GM21528 (cell line): ENCODE measurements around the gene NHERF2.
A peak's percentile ranks its signal among the peaks of the same experiment; 100 is the strongest.
"Not testable (repeated sequence)": the region's sequence is repeated elsewhere in the genome, so short reads cannot be mapped to it uniquely, and the experiment has no call there.

Experiments used
- ATAC-seq: cut with Tn5 transposase; IDR thresholded peaks from one replicate; pipeline ENCODE4 v1.9.1; 2021; ENCODE audit warnings: mild to moderate bottlenecking, moderate library complexity; ENCODE audit not compliant: unreplicated experiment, low FRiP score

The NHERF2 gene

DNA sequence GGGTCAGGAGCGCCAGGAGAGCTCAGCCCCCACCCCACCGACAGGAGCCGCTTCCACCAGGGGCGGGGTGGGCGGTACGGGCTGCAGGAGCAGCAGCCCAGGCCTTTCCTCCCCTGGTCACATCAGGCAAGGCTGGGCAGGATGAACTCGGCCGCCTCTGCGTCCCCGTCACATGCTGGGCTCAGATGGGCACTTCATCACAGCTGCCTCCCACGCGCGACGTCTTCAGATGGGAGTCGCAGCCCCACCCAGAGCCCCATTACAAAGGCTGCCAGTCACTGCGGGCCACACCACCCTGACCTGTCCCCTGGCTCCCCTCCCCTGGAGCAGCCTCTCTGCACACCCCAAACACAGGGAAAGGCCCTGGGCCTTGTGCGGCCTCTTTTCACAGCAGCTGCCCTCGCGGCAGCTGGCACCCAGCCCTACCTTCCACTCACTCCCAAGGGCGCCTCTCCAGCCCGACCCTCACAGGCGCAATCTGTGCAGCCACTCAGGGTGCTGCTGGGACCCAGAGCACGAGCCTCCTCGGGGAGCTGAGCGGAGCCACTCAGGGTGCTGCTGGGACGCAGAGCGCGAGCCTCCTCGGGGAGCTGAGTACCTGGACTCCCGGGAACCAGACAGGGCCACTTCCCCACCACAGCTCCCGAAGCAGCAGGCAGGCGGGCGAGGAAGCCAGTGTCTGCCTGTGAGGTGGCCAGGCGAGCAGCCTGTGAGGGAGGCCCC lies 21.7 kb upstream of the NHERF2 start:
- ATAC-seq = no peak

DNA sequence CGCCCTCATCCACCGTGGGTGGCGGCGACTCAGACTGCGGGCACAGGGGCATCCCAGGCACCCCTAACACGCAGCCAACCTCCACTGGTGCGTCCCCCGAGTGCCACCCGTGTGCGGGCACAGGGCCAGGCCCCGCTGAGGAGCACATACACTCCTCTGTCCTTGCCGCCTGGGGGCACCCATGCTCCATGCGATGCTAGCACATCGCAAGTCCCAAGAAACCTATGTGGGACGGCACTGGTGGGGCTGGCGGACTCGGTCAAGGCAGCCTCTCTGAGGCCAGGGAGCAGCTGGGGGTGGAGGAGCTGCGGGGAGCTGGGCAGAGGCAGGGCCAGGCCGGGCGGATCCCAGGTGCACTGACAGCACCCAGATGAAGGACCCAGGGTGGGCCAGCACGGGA lies 21.1 kb upstream of the NHERF2 start:
- ATAC-seq = no peak

DNA sequence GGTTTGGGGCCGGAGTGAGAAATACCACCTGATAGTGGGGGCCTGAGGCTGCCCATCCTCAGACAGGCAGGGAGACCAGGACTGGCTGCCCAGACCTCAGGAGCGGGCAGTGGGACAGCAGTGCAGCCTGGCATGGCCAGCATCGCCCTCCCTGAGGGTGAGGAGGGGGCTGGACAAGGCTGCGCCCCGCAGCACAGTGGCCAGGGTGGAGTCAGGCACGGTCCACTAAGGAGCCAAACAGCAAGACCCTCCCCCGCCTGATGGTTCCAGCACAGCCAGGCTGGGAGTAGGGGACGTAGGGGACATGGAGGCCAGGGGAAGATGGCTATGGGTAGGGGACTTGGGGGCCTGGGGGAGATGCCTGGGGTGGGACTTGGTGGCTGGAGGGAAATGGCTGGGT lies 20.4 kb upstream of the NHERF2 start:
- no peak for ATAC-seq

DNA sequence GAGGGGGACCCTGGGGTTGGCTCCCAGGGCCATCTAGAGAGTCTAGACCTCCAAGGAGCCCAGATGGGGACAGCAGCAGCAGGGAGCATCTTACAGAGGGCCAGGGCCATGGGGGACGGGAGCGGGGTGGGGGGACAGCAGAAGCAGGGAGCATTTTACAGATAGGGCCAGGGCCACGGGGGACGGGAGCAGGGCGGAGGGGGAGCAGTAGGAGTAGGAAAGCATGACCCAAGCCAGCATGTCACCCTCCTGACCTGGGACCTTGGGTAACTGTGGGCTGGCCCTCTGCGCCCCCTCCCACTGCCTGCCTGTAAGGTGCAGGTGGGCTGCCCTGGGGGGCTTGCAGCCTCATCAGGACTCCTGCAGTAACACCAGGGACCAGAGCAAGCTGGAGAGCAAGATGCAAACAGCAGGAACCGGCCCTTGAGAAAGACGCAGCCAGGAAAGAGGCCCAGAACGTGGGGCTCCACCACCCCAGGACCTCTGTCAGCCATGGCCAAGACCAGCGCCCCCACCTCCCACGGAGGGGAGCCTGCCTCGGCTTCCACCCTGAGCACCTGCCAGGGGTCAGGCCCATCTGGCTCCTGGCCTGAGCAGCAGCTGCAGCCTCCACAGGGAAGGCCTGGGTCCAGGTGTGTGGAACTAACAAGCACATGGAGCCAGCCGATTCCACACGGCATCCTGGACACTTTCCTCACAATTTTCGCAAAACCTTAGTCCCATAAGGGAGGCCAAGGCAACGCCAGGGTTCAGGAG lies 19.4 kb upstream of the NHERF2 start:
- no peak for ATAC-seq

DNA sequence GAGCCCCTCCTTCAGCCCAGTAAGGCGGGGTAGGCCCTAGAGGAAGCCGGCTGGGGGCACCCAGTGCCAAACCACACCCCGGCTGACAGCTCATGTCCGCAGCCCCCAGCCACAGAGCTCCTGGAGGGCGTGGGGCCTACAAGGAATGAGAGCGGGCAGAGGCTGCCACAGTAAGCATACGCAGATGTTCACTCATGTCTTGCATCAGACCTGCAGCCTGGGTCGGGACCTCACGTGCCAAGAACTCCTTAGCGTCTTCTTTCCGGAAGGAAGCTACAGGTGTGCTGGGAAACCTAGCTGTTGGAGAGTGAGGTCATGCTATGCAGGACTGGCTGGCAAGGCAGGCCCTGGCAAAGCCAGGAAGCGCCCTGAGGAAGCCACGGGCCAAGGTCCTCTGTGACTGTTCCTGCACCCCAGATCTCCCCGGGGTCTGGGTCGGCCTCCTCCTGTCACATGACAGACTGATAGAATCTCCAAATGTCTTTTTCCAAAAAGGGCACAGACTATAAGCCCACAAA lies 18.6 kb upstream of the NHERF2 start:
- no peak for ATAC-seq

DNA sequence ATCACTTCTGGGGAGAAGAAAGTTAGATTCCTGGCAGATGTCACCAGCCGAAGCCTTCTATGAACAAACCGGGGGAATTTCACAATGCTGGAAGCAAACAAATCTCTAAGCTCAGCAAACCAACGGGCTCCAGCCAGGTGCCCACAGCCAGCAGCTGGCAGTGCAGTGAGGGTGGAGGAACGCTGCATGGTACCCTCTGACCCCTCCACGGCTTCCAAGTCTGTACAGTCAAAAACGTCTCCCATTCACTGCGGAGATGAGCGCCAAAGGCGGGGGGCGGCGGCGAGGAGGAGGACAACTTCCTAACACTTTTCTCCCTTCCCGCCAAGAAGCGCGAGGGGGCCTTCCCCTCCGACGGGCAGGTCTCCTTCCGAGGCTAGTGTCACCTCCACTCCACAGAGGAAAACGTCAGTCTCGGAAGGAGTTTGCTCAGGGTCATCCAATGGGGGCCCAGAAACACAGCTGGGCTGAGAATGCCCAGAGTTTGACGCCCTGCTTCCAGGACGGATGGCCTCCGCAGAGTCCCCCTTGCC lies 18.0 kb upstream of the NHERF2 start:
- ATAC-seq = no peak

DNA sequence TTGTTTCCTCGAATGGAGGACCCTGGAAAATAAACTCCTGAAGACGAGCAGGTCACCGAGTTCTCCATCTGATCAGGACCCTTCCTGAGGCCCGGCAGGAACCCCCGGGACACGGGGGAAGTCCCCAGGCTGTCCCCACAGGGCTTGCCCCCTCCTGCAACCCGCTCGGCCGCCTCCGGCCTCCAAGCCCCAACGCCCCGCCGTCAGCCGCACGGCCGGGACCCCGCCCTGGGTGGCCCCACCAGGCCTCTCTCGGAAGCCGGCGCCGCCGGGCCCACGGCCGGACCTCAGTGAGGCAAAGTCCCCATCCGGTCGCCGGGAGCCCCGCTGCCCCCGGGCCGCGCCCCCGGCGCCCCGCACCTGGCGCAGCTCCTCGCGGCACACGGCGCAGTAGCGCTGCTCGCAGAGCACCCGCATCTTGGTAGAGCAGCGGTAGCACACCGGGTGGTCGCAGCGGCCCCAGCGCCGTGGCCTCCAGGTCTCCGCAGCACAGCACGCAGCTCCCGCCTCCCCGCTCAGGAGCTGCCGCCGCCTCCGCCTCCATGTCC lies 17.5 kb upstream of the NHERF2 start:
- no peak for ATAC-seq

DNA sequence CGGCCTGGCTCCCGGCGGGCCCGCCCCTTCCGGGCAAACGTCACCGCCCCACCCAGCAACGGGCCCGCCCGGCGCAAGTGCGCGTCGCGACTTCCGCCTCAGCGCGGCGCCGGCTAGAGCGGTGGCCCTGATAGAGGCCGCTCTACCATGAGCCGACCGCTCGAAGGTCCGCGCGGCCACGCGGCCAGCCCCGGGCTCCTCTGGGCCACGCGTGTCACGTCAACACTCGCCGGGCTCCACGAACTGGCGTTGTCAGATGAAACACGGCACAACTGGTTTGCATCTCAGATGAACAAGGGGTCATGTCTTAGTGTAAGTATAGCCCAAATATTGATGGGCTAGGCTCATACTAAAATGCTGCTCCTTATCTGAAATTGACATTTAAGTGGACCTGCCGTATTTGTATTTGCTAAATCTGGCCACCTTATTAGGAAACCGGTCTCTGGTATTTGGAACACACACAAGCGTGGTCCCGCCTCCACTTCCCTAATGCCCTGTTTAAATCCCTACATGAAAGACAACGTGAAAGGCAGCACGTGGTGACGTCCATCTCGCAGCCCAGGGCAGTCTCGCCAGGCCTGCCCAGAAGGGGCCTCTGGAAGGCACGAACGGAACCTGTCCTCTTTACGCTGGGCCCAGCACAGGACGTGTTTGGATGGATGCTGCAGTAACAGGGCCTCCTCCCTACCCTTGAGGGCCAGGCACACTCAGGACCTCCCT lies 16.8 kb upstream of the NHERF2 start, which contains the start of gene ZNF598:
ZNF598 (minus strand) TSS at position 31 of the 720 bp plus-strand sequence.
- ATAC-seq = no peak

DNA sequence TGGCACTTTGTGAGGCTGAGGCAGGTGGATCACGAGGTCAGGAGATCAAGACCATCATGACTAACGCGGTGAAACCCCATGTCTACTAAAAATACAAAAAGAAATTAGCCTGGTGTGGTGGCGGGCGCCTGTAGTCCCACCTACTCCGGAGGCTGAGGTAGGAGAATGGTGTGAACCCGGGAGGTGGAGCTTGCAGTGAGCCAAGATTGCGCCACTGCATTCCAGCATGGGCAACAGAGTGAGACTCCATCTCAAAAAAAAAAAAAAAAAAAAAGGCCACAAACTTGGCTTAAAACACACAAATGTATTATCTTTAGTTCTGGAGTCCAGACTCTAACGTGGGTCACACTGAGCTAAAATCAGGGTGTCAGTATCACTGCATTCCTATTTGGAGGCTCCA lies 15.0 kb upstream of the NHERF2 start:
- ATAC-seq = not testable (repeated sequence)

DNA sequence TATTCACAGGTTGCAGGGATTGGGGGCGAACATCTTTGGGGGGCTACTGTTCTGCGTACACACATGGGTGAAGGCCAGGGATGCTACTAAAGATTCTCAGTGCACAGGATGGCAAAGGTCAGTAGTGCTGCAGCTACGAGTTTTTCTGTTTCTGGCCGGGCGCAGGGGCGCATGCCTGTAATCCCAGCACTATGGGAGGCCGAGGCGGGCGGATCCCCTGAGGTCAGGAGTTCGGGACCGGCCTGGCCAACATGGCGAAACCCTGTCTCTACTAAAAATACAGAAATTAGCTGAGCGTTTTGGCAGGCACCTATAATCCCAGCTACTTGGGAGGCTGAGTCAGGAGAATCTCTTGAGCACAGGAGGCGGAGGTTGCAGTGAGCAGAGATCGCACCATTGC lies 13.2 kb upstream of the NHERF2 start:
- no peak for ATAC-seq

DNA sequence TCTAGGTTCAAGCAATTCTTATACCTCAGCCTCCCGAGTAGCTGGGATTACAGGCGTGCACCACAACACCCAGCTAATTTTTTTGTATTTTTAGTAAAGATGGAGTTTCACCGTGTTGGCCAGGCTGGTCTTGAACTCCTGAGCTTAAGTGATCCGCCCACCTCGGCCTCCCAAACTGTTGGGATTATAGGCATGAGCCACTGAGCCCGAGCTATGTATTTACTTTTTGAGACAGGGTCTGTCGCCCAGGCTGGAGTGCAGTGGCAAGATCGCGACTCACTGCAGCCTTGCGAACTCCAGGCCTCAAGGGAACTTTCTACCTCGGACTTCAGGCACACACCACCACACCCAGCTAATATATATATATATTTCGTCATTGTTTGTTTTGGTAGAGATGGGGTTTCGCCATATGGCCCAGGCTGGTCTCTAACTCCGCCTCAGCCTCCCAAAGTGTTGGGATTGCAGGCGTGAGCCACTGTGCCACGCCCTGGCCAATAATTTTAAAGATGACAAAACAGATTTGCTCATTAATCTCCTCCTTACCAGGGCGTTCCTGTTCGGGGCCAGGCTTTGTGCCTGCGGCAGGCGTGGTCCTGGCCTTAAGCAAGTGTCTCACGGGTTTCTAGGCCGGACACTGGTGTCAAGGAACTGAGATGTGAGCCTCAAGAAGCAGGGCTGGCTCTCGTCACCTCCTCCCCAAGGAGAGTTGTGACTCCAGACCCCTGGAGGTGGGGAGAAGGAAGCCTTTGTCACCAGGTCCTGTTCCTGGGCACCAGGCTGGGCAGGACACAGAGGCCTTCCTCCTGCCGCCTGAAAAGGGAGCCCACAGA lies 11.4 kb upstream of the NHERF2 start:
- ATAC-seq = no peak

DNA sequence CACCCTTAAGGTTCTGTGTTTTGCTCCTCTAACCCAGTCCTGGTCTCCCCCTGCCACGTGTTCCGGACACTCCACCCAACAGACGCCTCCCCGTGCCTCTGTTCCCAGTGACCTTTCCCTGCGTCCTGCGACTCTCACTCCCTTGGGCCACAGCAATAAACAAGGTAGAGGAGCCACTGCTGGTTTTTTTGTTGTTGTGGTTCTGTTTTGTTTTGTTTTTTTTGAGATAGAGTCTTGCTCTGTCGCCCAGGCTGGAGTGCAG lies 10.8 kb upstream of the NHERF2 start:
- no peak for ATAC-seq

DNA sequence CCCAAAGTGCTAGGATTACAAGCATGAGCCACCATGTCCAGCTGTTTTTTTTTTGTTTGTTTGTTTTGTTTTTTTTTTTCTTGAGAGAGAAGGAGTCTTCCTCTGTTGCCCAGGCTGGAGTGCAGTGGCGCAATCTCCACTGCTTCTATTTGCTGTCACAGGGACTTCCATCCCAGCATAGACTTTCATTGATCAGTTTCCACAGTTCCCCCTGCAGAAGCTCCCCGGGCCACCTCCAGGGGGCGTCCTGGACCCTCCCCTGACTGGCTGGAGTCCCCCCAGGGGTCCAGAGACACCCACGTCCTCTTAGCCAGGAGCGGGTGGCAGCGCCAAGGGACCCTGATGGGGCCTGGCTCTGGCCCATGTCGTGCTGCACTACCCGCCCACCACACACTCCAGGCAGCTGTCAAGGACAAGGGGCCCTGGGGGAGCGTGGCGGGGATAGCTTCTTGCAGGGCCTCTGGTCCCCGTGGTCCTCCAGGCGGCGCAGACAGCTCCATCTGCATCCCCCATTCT lies 10.2 kb upstream of the NHERF2 start:
- ATAC-seq = no peak

DNA sequence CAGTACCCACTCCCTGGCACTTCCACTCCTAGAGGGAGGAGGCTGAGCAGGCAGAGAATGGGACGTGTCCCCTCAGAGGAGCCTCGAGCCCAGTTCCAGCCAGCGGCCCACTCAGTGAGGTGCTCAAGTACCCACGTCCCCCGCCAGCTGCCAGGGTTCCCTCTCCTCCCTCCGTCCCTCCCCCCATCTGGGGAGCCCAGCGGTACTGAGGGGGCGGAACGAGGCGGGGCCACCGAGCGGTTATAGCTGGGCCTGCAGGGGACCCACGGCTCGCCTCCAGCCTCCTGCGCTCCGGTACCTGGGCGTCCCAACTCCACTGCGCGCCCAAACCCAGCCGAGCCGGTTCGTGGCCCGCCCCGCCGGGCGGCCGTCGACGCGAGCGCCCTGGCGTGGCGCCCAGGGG lies 7.2 kb upstream of the NHERF2 start, which contains the start of gene NPW:
NPW (plus strand) TSS at position 268 of the 403 bp plus-strand sequence.
- ATAC-seq = no peak

DNA sequence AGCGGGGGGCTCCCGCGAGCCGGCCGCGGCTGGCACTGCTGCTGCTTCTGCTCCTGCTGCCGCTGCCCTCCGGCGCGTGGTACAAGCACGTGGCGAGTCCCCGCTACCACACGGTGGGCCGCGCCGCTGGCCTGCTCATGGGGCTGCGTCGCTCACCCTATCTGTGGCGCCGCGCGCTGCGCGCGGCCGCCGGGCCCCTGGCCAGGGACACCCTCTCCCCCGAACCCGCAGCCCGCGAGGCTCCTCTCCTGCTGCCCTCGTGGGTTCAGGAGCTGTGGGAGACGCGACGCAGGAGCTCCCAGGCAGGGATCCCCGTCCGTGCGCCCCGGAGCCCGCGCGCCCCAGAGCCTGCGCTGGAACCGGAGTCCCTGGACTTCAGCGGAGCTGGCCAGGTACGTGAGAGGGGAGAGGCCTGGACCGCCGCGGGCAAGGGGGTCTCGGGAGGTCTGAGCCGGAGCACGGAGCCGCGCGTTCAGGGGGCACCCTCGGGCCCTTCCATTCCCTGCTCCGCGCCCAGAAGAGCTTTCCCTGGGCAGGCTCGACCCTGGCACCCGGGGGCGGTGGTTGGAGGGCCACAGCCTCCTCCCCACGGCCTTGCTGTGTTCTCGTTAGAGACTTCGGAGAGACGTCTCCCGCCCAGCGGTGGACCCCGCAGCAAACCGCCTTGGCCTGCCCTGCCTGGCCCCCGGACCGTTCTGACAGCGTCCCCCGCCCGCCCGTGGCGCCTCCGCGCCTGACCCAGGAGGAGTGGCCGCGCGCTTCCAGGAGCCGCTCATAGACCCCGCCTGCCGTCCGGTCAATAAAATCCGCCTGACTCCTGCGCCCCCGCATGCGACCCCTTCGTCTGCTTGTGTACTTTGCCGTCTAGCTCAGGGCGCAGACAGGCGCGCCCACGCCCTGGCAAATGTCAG lies 6.5 kb upstream of the NHERF2 start:
- ATAC-seq = no peak

DNA sequence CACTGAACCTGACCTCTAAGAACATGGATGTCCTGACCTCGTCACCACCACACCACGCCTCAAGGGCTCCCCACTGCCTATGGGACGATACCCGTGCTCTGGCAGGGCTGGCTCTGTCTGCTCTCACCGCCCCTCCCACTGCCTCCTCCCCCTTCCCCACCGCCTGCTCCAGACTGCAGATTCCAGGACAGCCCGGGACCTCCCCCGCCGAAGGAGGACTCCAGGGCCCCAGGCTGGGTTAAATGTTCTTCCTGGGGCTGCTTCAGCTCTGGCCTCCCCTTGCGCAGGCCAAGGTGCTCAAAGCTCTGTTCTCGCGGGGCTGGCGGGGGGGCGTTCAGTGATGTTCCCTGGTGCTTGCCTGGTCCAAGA lies 4.0 kb upstream of the NHERF2 start:
- ATAC-seq = peak; percentile 17

DNA sequence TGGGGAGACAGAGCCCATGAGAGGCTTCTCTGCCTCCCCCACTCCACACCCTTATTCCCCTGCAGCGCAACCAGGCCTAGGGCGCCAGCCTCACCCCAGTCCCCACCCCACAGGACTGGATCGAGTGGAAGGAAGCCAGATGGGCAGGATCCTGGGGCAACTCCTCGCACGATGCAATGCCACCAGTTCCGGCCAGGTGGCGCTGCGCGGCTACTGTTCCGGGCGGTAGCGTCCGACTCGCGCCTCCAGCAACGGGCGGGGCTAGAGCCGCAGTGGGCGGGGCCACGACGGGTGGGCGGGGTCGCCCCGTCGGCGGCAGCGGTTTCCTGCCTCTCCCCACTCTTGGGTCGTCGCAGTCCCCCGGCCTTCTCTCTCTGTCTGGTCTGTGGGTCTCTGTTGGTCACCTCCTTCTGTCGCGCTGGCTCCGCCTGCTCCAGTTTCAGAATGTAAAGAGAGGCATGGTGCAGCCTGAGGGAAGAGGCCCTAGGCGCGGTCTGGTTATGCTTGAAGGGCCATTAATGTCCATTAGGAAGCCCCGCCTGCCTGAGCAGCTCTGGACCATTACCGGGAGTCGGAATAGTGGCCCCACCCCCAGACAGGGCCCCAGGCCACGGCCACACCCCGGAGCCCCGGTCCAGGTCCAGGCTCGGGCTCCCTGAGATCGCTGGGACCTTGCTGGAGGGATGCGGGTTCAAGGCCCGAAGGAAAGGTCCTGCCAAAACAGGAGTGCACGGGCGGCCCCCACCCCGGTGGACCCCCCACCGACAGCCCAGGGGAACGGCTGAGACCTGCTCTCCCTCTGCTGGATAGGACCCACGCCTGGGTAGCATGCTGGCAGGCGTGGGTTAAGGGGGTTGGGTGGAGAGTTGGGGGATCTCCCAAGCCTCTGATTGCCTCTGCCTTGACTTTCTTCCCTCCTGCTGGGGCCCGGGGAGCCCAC lies 3.3 kb upstream of the NHERF2 start:
- peak; percentile 59 for ATAC-seq

DNA sequence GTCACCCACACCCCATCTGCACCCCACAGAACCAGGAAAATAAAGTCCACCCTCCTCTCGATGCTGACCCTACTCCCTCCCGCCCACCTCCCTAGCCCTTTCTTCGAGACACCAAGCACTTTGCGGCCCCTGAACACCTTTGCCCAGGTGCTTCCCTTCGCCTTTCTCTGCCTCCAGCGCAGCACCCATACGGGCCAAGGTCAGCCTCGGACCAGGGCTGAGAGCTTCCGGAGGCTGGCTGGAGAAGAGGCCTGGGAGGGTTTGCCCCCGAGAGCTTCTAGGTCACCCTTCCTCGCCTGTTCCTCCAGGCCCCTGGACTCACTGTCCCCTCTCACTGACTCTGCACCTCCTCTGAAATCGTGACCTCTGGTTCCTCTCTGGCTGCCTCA lies 2.7 kb upstream of the NHERF2 start:
- ATAC-seq = no peak
